Panc1 (cell line): ENCODE results near the gene ITPA. TPM values are rescaled to one million over a fixed set of nuclear protein-coding genes. Genes with fewer than 3 reads are reported as not detected.

Experiments
- ATAC-seq: fragments of 200-7000 bp; cut with Tn5 transposase; 2 replicates; pipeline ENCODE4 v1.9.1; 2020; ENCODE audit warnings: mild to moderate bottlenecking, moderate library complexity
- BruUV-seq: library from RNA; stranded (reverse); fragments of 400-500 nt; replicated peaks from 2 replicates; lab custom pipeline; 2021; lab: Mats Ljungman, UMichigan
- CTCF ChIA-PET: fragments of 300-600 bp; sonication (Branson Sonifier 250); formaldehyde crosslinking; loops from one replicate; lab custom pipeline; 2022; ENCODE audit warnings: antibody characterized with exemption; lab: Charles Lee
- POLR2A ChIA-PET: fragments of 300-600 bp; sonication (Branson Sonifier 250); formaldehyde crosslinking; loops from one replicate; lab custom pipeline; 2022; ENCODE audit warnings: antibody characterized with exemption; lab: Charles Lee
- DNase-seq: peaks from one replicate; pipeline ENCODE4 v3.0.0-alpha.2; 2010; ENCODE audit warnings: low read depth, low spot score
- H3K27ac ChIP-seq: 2 replicates; pipeline ENCODE4 v1.5.1; 2011; ENCODE audit warnings: mild to moderate bottlenecking, low read length, inconsistent platforms
- H3K27me3 ChIP-seq: fragments of 200-500 bp; sonication (Bioruptor generic); 2 replicates; pipeline ENCODE4 v1.6.0; 2014; ENCODE audit warnings: low read length, inconsistent platforms; ENCODE audit not compliant: control insufficient read depth, insufficient read depth
- H3K36me3 ChIP-seq: fragments of 200-500 bp; sonication (Bioruptor generic); 2 replicates; pipeline ENCODE4 v1.5.1; 2014; ENCODE audit warnings: inconsistent platforms, mild to moderate bottlenecking, low read length, moderate library complexity; ENCODE audit not compliant: control insufficient read depth, insufficient read depth
- H3K4me1 ChIP-seq: 2 replicates; pipeline ENCODE4 v1.5.1; 2011; ENCODE audit warnings: inconsistent platforms, mild to moderate bottlenecking, low read length, moderate library complexity; ENCODE audit not compliant: control insufficient read depth, insufficient read depth
- H3K4me3 ChIP-seq, 2 experiments: 2 replicates each; pipeline ENCODE4 v1.5.1; 2011 to 2012; ENCODE audit warnings: low read depth in 2 of 2, low read length in 2 of 2, mild to moderate bottlenecking in 2 of 2, inconsistent platforms in 1 of 2, moderate library complexity in 1 of 2
- H3K9me3 ChIP-seq: fragments of 200-500 bp; sonication (Bioruptor generic); 2 replicates; pipeline ENCODE4 v1.5.1; 2014; ENCODE audit warnings: low read depth, mild to moderate bottlenecking, inconsistent platforms, low read length, moderate library complexity; ENCODE audit not compliant: control insufficient read depth, insufficient read depth
- POLR2AphosphoS5 ChIP-seq: IDR thresholded peaks from 2 replicates; pipeline ENCODE4 v1.6.1; 2012; ENCODE audit warnings: mild to moderate bottlenecking, low read depth, low read length, moderate library complexity
- SIN3A ChIP-seq: IDR thresholded peaks from 2 replicates; pipeline ENCODE4 v1.6.1; 2012; ENCODE audit warnings: low read depth, mild to moderate bottlenecking, low read length, moderate library complexity, borderline replicate concordance; ENCODE audit not compliant: insufficient read depth
- TCF7L2 ChIP-seq: IDR thresholded peaks from 2 replicates; pipeline ENCODE4 v1.6.1; 2011; ENCODE audit warnings: mild to moderate bottlenecking, low read depth, low read length, inconsistent platforms
- in situ Hi-C: cut with HindIII; loops from 2 replicates; pipeline ENCODE4 v1.10.0; 2016; ENCODE audit warnings: low sequenced_read_pairs, low pct_unique_long_range_greater_than_20kb
- intact Hi-C: fragments of 100-400 bp; cut with micrococcal nuclease; formaldehyde crosslinking; loops from one replicate; pipeline ENCODE4 v1.10.0; 2022; ENCODE audit not compliant: unreplicated experiment
- total RNA-seq: library from RNA; stranded (reverse); gene quantifications from one replicate; pipeline ENCODE4 v1.2.1, GENCODE V29; 2021; ENCODE audit not compliant: unreplicated experiment
- TF ChIP-seq, protein P1 (sequence below): fragments of 450-650 bp; IDR thresholded peaks from 2 replicates; pipeline ENCODE4 v1.5.1; 2017; ENCODE audit warnings: mild to moderate bottlenecking
- TF ChIP-seq, protein P2 (sequence below), 2 experiments: IDR thresholded peaks; 2 replicates each; pipeline ENCODE4 v1.6.1; 2011 to 2012; ENCODE audit warnings: low read depth in 2 of 2, control low read depth in 1 of 2, low read length in 1 of 2, mild to moderate bottlenecking in 1 of 2, moderate library complexity in 1 of 2; ENCODE audit not compliant: insufficient read depth in 1 of 2

ITPA gene
- total RNA-seq, 1 experiment from 2014 or later = 107 TPM

DNA sequence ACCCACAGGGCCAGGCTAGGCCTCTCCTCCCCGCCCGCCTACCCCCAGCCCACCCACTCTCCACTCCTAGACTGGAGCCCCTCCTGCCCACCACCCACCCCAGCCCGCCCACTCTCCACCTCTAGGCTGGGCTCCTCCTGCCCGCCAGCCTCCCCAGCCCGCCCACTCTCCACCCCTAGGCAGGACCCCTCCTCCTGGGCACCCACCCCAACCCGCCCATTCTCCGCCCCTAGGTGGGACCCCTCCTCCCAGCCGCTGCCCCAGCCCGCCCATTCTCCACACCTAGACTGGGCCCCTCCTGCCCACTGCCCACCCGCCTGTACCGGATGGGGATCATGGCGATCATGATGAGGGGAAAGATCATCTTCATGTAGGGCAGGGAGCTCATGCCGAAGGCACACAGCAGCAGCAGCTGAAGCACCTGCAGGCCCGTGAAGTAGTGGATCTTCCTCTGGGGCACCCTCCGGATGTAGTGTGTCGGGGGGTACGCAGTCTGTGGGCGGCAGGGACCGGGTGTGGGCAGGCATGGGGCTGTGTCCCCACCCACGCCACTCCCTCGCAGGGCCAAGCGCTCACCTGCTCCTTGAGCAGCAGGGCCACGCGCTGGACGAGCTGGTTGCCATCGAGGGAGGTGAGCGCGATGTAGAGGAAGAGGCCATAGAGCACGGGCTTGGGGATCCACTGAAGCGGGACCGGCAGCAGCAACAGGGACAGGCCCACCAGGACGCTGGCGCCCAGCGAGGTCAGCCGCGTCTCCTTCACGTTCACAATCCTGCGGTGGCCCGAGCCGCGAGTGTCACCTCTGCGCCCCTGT lies 18.8 kb downstream of the ITPA start:
- no peaks in the 10 kb centered on the region for H3K36me3 ChIP-seq
- peaks cover 30% of the 10 kb centered on the region for H3K4me1 ChIP-seq
- ChIA-PET CTCF (interaction anchor here (0.6 kb wide), 1 partner anchor 20 kb away, joined by 3 read pairs; no protein-coding TSS in a partner anchor), POLR2A (no interaction called here)
- no peak for ATAC-seq
- no peak overlapping the region for H3K27ac ChIP-seq
- H3K9me3 ChIP-seq = no peaks in the 10 kb centered on the region
- BruUV-seq = no TSS peak
- no peak for DNase-seq
- intact Hi-C loops (no loop called here), in situ Hi-C loops (no loop called here)
- no peak overlapping the region for H3K4me3 ChIP-seq
- TF ChIP-seq POLR2AphosphoS5 (no peak), TCF7L2 (no peak)
- TF ChIP-seq, protein P1, sequence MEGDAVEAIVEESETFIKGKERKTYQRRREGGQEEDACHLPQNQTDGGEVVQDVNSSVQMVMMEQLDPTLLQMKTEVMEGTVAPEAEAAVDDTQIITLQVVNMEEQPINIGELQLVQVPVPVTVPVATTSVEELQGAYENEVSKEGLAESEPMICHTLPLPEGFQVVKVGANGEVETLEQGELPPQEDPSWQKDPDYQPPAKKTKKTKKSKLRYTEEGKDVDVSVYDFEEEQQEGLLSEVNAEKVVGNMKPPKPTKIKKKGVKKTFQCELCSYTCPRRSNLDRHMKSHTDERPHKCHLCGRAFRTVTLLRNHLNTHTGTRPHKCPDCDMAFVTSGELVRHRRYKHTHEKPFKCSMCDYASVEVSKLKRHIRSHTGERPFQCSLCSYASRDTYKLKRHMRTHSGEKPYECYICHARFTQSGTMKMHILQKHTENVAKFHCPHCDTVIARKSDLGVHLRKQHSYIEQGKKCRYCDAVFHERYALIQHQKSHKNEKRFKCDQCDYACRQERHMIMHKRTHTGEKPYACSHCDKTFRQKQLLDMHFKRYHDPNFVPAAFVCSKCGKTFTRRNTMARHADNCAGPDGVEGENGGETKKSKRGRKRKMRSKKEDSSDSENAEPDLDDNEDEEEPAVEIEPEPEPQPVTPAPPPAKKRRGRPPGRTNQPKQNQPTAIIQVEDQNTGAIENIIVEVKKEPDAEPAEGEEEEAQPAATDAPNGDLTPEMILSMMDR = no peak
- no peaks in the 10 kb centered on the region for H3K27me3 ChIP-seq

DNA sequence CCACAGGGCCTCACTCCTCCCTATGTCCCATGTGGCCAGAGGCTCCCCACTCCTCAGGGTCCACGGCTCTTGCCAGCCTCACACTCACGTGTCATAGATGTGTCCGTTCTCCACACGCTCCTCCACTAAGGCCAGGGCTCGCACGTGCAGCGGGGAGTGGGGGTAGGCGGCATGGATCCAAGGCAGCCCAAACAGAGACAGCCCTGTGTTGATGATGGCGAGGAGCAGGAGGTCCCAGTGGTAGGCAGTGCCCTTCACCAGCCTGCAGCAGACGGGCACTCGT lies 19.4 kb downstream of the ITPA start:
- DNase-seq = no peak
- ChIA-PET CTCF (no interaction called here), POLR2A (no interaction called here)
- TF ChIP-seq, protein P2, sequence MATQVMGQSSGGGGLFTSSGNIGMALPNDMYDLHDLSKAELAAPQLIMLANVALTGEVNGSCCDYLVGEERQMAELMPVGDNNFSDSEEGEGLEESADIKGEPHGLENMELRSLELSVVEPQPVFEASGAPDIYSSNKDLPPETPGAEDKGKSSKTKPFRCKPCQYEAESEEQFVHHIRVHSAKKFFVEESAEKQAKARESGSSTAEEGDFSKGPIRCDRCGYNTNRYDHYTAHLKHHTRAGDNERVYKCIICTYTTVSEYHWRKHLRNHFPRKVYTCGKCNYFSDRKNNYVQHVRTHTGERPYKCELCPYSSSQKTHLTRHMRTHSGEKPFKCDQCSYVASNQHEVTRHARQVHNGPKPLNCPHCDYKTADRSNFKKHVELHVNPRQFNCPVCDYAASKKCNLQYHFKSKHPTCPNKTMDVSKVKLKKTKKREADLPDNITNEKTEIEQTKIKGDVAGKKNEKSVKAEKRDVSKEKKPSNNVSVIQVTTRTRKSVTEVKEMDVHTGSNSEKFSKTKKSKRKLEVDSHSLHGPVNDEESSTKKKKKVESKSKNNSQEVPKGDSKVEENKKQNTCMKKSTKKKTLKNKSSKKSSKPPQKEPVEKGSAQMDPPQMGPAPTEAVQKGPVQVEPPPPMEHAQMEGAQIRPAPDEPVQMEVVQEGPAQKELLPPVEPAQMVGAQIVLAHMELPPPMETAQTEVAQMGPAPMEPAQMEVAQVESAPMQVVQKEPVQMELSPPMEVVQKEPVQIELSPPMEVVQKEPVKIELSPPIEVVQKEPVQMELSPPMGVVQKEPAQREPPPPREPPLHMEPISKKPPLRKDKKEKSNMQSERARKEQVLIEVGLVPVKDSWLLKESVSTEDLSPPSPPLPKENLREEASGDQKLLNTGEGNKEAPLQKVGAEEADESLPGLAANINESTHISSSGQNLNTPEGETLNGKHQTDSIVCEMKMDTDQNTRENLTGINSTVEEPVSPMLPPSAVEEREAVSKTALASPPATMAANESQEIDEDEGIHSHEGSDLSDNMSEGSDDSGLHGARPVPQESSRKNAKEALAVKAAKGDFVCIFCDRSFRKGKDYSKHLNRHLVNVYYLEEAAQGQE (IDR thresholded peaks at IDR 0.05; ENCODE audit: insufficient read depth in 1 of 2, low read depth in 2 of 2, low read length in 1 of 2) = no peak
- Histone ChIP-seq H3K27ac (no peak overlapping the region), H3K4me1 (peaks cover 25% of the 10 kb centered on the region), H3K36me3 (no peaks in the 10 kb centered on the region), H3K27me3 (no peaks in the 10 kb centered on the region), H3K4me3 (no peak overlapping the region), H3K9me3 (no peaks in the 10 kb centered on the region)
- ATAC-seq = no peak
- in situ Hi-C loops = no loop called here
- no TSS peak for BruUV-seq
- intact Hi-C loops = no loop called here

DNA sequence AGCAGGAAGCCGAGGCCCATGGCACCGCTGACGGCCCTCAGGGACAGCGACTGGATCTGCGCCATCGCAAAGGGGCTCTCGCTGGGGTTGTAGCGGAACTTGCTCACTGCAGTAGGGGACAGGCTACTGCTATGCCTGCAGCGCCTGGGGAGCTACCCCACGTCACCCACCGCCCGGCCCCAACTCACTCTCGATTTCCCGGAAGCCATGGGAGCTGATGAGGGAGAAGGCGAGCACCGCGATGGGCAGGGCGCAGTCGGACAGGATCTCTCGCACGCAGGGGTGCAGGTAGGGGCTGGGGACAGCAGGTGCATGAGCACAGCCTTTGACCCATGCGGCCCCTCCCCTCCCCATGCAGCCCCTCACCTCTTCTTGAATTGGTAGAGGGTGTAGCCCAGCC lies 19.9 kb downstream of the ITPA start:
- Histone ChIP-seq H3K27ac (no peak overlapping the region), H3K9me3 (no peaks in the 10 kb centered on the region), H3K4me3 (no peak overlapping the region), H3K27me3 (no peaks in the 10 kb centered on the region), H3K4me1 (peaks cover 20% of the 10 kb centered on the region), H3K36me3 (no peaks in the 10 kb centered on the region)
- intact Hi-C loops (no loop called here), in situ Hi-C loops (no loop called here)
- BruUV-seq = no TSS peak
- ATAC-seq (no peak), DNase-seq (no peak)
- ChIA-PET POLR2A (no interaction called here), CTCF (no interaction called here)
- TF ChIP-seq, protein P2 (IDR thresholded peaks at IDR 0.05; ENCODE audit: insufficient read depth in 1 of 2, low read depth in 2 of 2, low read length in 1 of 2) = no peak
- no peak for TF ChIP-seq SIN3A
- TF ChIP-seq POLR2AphosphoS5 = no peak
